HG03439 (cell line): ENCODE data around the gene RSPH3.

ENCODE experiments used
- ATAC-seq: cut with Tn5 transposase; IDR thresholded peaks from one replicate; pipeline ENCODE4 v1.9.1; 2021; ENCODE audit warnings: mild to moderate bottlenecking, moderate library complexity; ENCODE audit not compliant: unreplicated experiment

Gene RSPH3

GRCh38 chr6:158938220-158938619, 61.8 kb downstream of the RSPH3 start:
- ATAC-seq, result no peak

- no peak for ATAC-seq
These were observed 65.8 kb downstream of the RSPH3 start for GRCh38 chr6:158934157-158934556.

- ATAC-seq, result no peak
These were observed 66.9 kb downstream of the RSPH3 start for GRCh38 chr6:158933079-158933595.

- no peak for ATAC-seq
These were observed 71.9 kb downstream of the RSPH3 start for GRCh38 chr6:158928068-158928467.

- ATAC-seq, result no peak
These were observed 73.6 kb downstream of the RSPH3 start for GRCh38 chr6:158926414-158926813.

- no peak for ATAC-seq
These were observed 75.2 kb downstream of the RSPH3 start for GRCh38 chr6:158924499-158925455.

- ATAC-seq, result no peak
These were observed 76.0 kb downstream of the RSPH3 start for GRCh38 chr6:158923805-158924498.
